H7 (cell line): Measurements from ENCODE around the gene KRT80. TPM values are rescaled to one million over a fixed set of nuclear protein-coding genes. Genes with fewer than 3 reads are reported as not detected.

Source experiments
- DNase-seq: peaks from one replicate; pipeline ENCODE4 v3.0.0; 2012
- H3K27me3 ChIP-seq: 2 replicates; pipeline ENCODE4 v1.6.0; 2011; ENCODE audit warnings: mild to moderate bottlenecking, low read length; ENCODE audit not compliant: control insufficient read depth, insufficient read depth
- H3K36me3 ChIP-seq: replicated peaks from 2 replicates; pipeline ENCODE4 v1.5.1; 2011; ENCODE audit warnings: low read length; ENCODE audit not compliant: control insufficient read depth, insufficient read depth
- H3K4me3 ChIP-seq: 2 replicates; pipeline ENCODE4 v1.5.1; 2011; ENCODE audit warnings: low read depth, mild to moderate bottlenecking, control low read depth, low read length, moderate library complexity; ENCODE audit not compliant: insufficient read depth
- total RNA-seq: library from RNA; depleted of rRNA; stranded (reverse); fragments of >200 nt; shearing (Covaris generic); gene quantifications from 2 replicates; pipeline ENCODE4 v1.2.3, GENCODE V29; 2014

Gene KRT80
- total RNA-seq, 1 experiment from 2014 or later, result not detected

GRCh38 chr12:52221912-52222457 lies 30.2 kb upstream of the KRT80 start:
- Histone ChIP-seq H3K4me3 (no peak overlapping the region), H3K27me3 (no peaks in the 10 kb centered on the region), H3K36me3 (no peaks in the 10 kb centered on the region)
- peak; percentile 80 for DNase-seq

- no peaks in the 10 kb centered on the region for H3K27me3 ChIP-seq
- no peaks in the 10 kb centered on the region for H3K36me3 ChIP-seq
- no peak for DNase-seq
- no peak overlapping the region for H3K4me3 ChIP-seq
These were observed 29.4 kb upstream of the KRT80 start for GRCh38 chr12:52221070-52221781.

- Histone ChIP-seq H3K4me3 (no peak overlapping the region), H3K36me3 (no peaks in the 10 kb centered on the region), H3K27me3 (no peaks in the 10 kb centered on the region)
- DNase-seq, result no peak
These were observed 28.7 kb upstream of the KRT80 start for GRCh38 chr12:52220477-52220876.

GRCh38 chr12:52218001-52218400 lies 26.2 kb upstream of the KRT80 start:
- DNase-seq, result no peak
- no peak overlapping the region for H3K4me3 ChIP-seq
- H3K36me3 ChIP-seq, result no peaks in the 10 kb centered on the region
- H3K27me3 ChIP-seq, result no peaks in the 10 kb centered on the region

- H3K27me3 ChIP-seq, result no peaks in the 10 kb centered on the region
- peak; percentile 51 for DNase-seq
- H3K4me3 ChIP-seq, result no peak overlapping the region
- no peaks in the 10 kb centered on the region for H3K36me3 ChIP-seq
These were observed 25.4 kb upstream of the KRT80 start for GRCh38 chr12:52217223-52217622.

GRCh38 chr12:52216807-52217206 lies 25.0 kb upstream of the KRT80 start:
- Histone ChIP-seq H3K4me3 (no peak overlapping the region), H3K27me3 (no peaks in the 10 kb centered on the region), H3K36me3 (no peaks in the 10 kb centered on the region)
- no peak for DNase-seq

- no peaks in the 10 kb centered on the region for H3K36me3 ChIP-seq
- no peak overlapping the region for H3K4me3 ChIP-seq
- no peaks in the 10 kb centered on the region for H3K27me3 ChIP-seq
- peak; percentile 37 for DNase-seq
These were observed 24.3 kb upstream of the KRT80 start for GRCh38 chr12:52216100-52216499.

GRCh38 chr12:52215587-52216031 lies 23.8 kb upstream of the KRT80 start:
- DNase-seq, result peak; percentile 36
- no peaks in the 10 kb centered on the region for H3K36me3 ChIP-seq

GRCh38 chr12:52214421-52214802 lies 22.6 kb upstream of the KRT80 start:
- Histone ChIP-seq H3K4me3 (no peak overlapping the region), H3K27me3 (no peaks in the 10 kb centered on the region), H3K36me3 (no peaks in the 10 kb centered on the region)
- DNase-seq, result no peak

More at GRCh38 chr12:52215587-52216031, 23.8 kb upstream of the KRT80 start:
- no peak overlapping the region for H3K4me3 ChIP-seq
- H3K27me3 ChIP-seq, result no peaks in the 10 kb centered on the region

GRCh38 chr12:52213564-52214420 lies 22.0 kb upstream of the KRT80 start:
- Histone ChIP-seq H3K27me3 (no peaks in the 10 kb centered on the region), H3K4me3 (no peak overlapping the region), H3K36me3 (no peaks in the 10 kb centered on the region)
- peak; percentile 95 for DNase-seq

GRCh38 chr12:52212701-52213563 lies 21.1 kb upstream of the KRT80 start:
- no peaks in the 10 kb centered on the region for H3K36me3 ChIP-seq
- no peak for DNase-seq
- no peaks in the 10 kb centered on the region for H3K27me3 ChIP-seq
- no peak overlapping the region for H3K4me3 ChIP-seq

GRCh38 chr12:52211716-52212585 lies 20.1 kb upstream of the KRT80 start:
- H3K36me3 ChIP-seq, result no peaks in the 10 kb centered on the region
- no peak for DNase-seq
- no peak overlapping the region for H3K4me3 ChIP-seq

GRCh38 chr12:52210925-52211650 lies 19.3 kb upstream of the KRT80 start:
- peak; percentile 31 for DNase-seq
- Histone ChIP-seq H3K4me3 (no peak overlapping the region), H3K27me3 (no peaks in the 10 kb centered on the region), H3K36me3 (no peaks in the 10 kb centered on the region)

More at GRCh38 chr12:52211716-52212585, 20.1 kb upstream of the KRT80 start:
- no peaks in the 10 kb centered on the region for H3K27me3 ChIP-seq
